Stimulated activated CD4-positive, alpha-beta T cell treated with anti-CD3 and anti-CD28 coated beads, Interleukin-4, amount 100 ng/mL, for 48 hours (primary cell): ENCODE data around the gene AKAP13.
A peak's percentile ranks its signal among the peaks of the same experiment; 100 is the strongest.

Source experiments
- DNase-seq, 2 donors: peaks; one replicate each; pipeline ENCODE4 v3.0.0-alpha.2; 2020; ENCODE audit warnings: low read depth in 2 of 2

AKAP13 gene

GRCh38 chr15:85702321-85703101 is 322.1 kb downstream of the AKAP13 start:
- DNase-seq: no peak

GRCh38 chr15:85704066-85704465 is 323.7 kb downstream of the AKAP13 start:
- DNase-seq: no peak

GRCh38 chr15:85704720-85705429 is 324.5 kb downstream of the AKAP13 start:
- DNase-seq: no peak

- peak in 1 of 2 donors; percentile 44 for DNase-seq
Measured at GRCh38 chr15:85706779-85707518, 326.5 kb downstream of the AKAP13 start.

GRCh38 chr15:85707519-85708338 is 327.3 kb downstream of the AKAP13 start:
- no peak for DNase-seq

GRCh38 chr15:85708402-85708941 is 328.1 kb downstream of the AKAP13 start:
- no peak for DNase-seq

- DNase-seq: no peak
Measured at GRCh38 chr15:85709250-85709649, 328.8 kb downstream of the AKAP13 start.

GRCh38 chr15:85710340-85710842 is 330.0 kb downstream of the AKAP13 start:
- DNase-seq: peak in 1 of 2 donors; percentile 44

- no peak for DNase-seq
Measured at GRCh38 chr15:85711580-85712192, 331.3 kb downstream of the AKAP13 start.

GRCh38 chr15:85716261-85716660 is 335.9 kb downstream of the AKAP13 start:
- no peak for DNase-seq

- no peak for DNase-seq
Measured at GRCh38 chr15:85717212-85717611, 336.8 kb downstream of the AKAP13 start.

GRCh38 chr15:85718271-85718971 is 338.0 kb downstream of the AKAP13 start:
- no peak for DNase-seq

GRCh38 chr15:85718981-85719380 is 338.6 kb downstream of the AKAP13 start:
- DNase-seq: no peak

- no peak for DNase-seq
Measured at GRCh38 chr15:85722374-85723152, 342.2 kb downstream of the AKAP13 start.

- DNase-seq: no peak
Measured at GRCh38 chr15:85723960-85724945, 343.9 kb downstream of the AKAP13 start.

GRCh38 chr15:85725019-85725418 is 344.6 kb downstream of the AKAP13 start:
- no peak for DNase-seq

- DNase-seq: no peak
Measured at GRCh38 chr15:85725564-85725963, 345.2 kb downstream of the AKAP13 start.

- no peak for DNase-seq
Measured at GRCh38 chr15:85726454-85726853, 346.1 kb downstream of the AKAP13 start.
